ENCODE results near the gene ARHGAP33. TPM values are rescaled to one million over a fixed set of nuclear protein-coding genes. Genes with fewer than 3 reads are reported as not detected.
A peak's percentile ranks its signal among the peaks of the same experiment; 100 is the strongest.

ARHGAP33 gene
- total RNA-seq, 1 experiment from 2014 or later = 3.7 TPM

GRCh38 chr19:35822579-35822978 lies 47.2 kb downstream of the ARHGAP33 start:
- POLR2A ChIA-PET (ENCODE audit: unreplicated experiment) = no interaction called here
- Histone ChIP-seq H3K4me1 (ENCODE audit: insufficient read depth, low read length) (no peaks in the 10 kb centered on the region), H3K27ac (ENCODE audit: low read length) (no peak overlapping the region), H3K9me2 (replicated peaks; ENCODE audit: low read length) (no peaks in the 10 kb centered on the region), H3F3A (ENCODE audit: low read length, unreplicated experiment) (no peaks in the 10 kb centered on the region), H3K36me3 (ENCODE audit: low read depth, low read length) (no peaks in the 10 kb centered on the region), H3K4me3 (ENCODE audit: low read length) (no peak overlapping the region), H2AFZ (ENCODE audit: low read length) (no peak overlapping the region), H3K27me3 (ENCODE audit: low read length) (peaks cover 5% of the 10 kb centered on the region), H3K9ac (ENCODE audit: low read length) (no peak overlapping the region), H4K20me1 (ENCODE audit: low read length) (no peaks in the 10 kb centered on the region), H3K4me2 (ENCODE audit: low read length) (no peak overlapping the region), H3K9me3 (ENCODE audit: low read length) (no peaks in the 10 kb centered on the region), H3K79me2 (ENCODE audit: low read length) (no peaks in the 10 kb centered on the region)
- intact Hi-C loops (cut with micrococcal nuclease) = loop anchor here (10.0 kb wide), 1 partner anchor 128 kb away; no protein-coding TSS in a partner anchor
- BruUV-seq (replicated peaks) = no TSS peak
- CTCF ChIA-PET = no interaction called here
- no peak for DNase-seq
- TF ChIP-seq CTCF (conservative IDR thresholded peaks at IDR 0.05; ENCODE audit: low read depth, low read length) = no peak
- no peak for ATAC-seq

GRCh38 chr19:35824150-35824549 lies 48.8 kb downstream of the ARHGAP33 start:
- no TSS peak for BruUV-seq (replicated peaks)
- ChIA-PET CTCF (no interaction called here), POLR2A (ENCODE audit: unreplicated experiment) (no interaction called here)
- Histone ChIP-seq H3F3A (ENCODE audit: low read length, unreplicated experiment) (no peaks in the 10 kb centered on the region), H2AFZ (ENCODE audit: low read length) (no peak overlapping the region), H3K9ac (ENCODE audit: low read length) (no peak overlapping the region), H3K4me2 (ENCODE audit: low read length) (no peak overlapping the region), H3K4me1 (ENCODE audit: insufficient read depth, low read length) (no peaks in the 10 kb centered on the region), H3K27me3 (ENCODE audit: low read length) (peaks cover 5% of the 10 kb centered on the region), H3K79me2 (ENCODE audit: low read length) (no peaks in the 10 kb centered on the region), H4K20me1 (ENCODE audit: low read length) (no peaks in the 10 kb centered on the region), H3K27ac (ENCODE audit: low read length) (no peak overlapping the region), H3K36me3 (ENCODE audit: low read depth, low read length) (no peaks in the 10 kb centered on the region), H3K9me2 (replicated peaks; ENCODE audit: low read length) (no peaks in the 10 kb centered on the region), H3K4me3 (ENCODE audit: low read length) (no peak overlapping the region), H3K9me3 (ENCODE audit: low read length) (no peaks in the 10 kb centered on the region)
- no peak for DNase-seq
- intact Hi-C loops (cut with micrococcal nuclease) = loop anchor here (10.0 kb wide), 1 partner anchor 129 kb away; no protein-coding TSS in a partner anchor
- ATAC-seq = no peak
- no peak for TF ChIP-seq CTCF (conservative IDR thresholded peaks at IDR 0.05; ENCODE audit: low read depth, low read length)
- TF ChIP-seq EZH2 (IDR thresholded peaks at IDR 0.05; ENCODE audit: low read length, unreplicated experiment) = no peak
- TF ChIP-seq EZH2phosphoT487 (IDR thresholded peaks at IDR 0.05; ENCODE audit: borderline replicate concordance, low read length) = no peak

- TF ChIP-seq EZH2 (IDR thresholded peaks at IDR 0.05; ENCODE audit: low read length, unreplicated experiment) (no peak), CTCF (conservative IDR thresholded peaks at IDR 0.05; ENCODE audit: low read depth, low read length) (no peak), EZH2phosphoT487 (IDR thresholded peaks at IDR 0.05; ENCODE audit: borderline replicate concordance, low read length) (no peak)
- peak; percentile 51; the same call in 1 of the 2 replicates for ATAC-seq
Observed at GRCh38 chr19:35828692-35829301, 53.4 kb downstream of the ARHGAP33 start.

More at GRCh38 chr19:35828692-35829301, 53.4 kb downstream of the ARHGAP33 start:
- Histone ChIP-seq H3K79me2 (ENCODE audit: low read length) (no peaks in the 10 kb centered on the region), H3K4me2 (ENCODE audit: low read length) (no peak overlapping the region), H3K4me3 (ENCODE audit: low read length) (no peak overlapping the region), H2AFZ (ENCODE audit: low read length) (no peak overlapping the region), H3K9me2 (replicated peaks; ENCODE audit: low read length) (no peaks in the 10 kb centered on the region), H3K36me3 (ENCODE audit: low read depth, low read length) (no peaks in the 10 kb centered on the region), H3K27ac (ENCODE audit: low read length) (no peak overlapping the region), H3K9ac (ENCODE audit: low read length) (no peak overlapping the region), H3K4me1 (ENCODE audit: insufficient read depth, low read length) (no peaks in the 10 kb centered on the region), H3K9me3 (ENCODE audit: low read length) (no peaks in the 10 kb centered on the region), H3K27me3 (ENCODE audit: low read length) (peaks cover 27% of the 10 kb centered on the region), H4K20me1 (ENCODE audit: low read length) (no peaks in the 10 kb centered on the region), H3F3A (ENCODE audit: low read length, unreplicated experiment) (no peaks in the 10 kb centered on the region)
- CTCF ChIA-PET = interaction anchor here (0.6 to 1.0 kb wide), 2 partner anchors 39 to 53 kb away, joined by 3 read pairs; partner anchors contain the start of gene APLP1
- POLR2A ChIA-PET (ENCODE audit: unreplicated experiment) = no interaction called here
- BruUV-seq (replicated peaks) = no TSS peak
- intact Hi-C loops (cut with micrococcal nuclease) = loop anchor here (10.0 kb wide), 1 partner anchor 134 kb away; no protein-coding TSS in a partner anchor
- peak; percentile 61 for DNase-seq
